ENCODE measurements around the gene PKNOX1.
"Not testable (repeated sequence)": the region's sequence is repeated elsewhere in the genome, so short reads cannot be mapped to it uniquely, and the experiment has no call there.

PKNOX1 gene

DNA sequence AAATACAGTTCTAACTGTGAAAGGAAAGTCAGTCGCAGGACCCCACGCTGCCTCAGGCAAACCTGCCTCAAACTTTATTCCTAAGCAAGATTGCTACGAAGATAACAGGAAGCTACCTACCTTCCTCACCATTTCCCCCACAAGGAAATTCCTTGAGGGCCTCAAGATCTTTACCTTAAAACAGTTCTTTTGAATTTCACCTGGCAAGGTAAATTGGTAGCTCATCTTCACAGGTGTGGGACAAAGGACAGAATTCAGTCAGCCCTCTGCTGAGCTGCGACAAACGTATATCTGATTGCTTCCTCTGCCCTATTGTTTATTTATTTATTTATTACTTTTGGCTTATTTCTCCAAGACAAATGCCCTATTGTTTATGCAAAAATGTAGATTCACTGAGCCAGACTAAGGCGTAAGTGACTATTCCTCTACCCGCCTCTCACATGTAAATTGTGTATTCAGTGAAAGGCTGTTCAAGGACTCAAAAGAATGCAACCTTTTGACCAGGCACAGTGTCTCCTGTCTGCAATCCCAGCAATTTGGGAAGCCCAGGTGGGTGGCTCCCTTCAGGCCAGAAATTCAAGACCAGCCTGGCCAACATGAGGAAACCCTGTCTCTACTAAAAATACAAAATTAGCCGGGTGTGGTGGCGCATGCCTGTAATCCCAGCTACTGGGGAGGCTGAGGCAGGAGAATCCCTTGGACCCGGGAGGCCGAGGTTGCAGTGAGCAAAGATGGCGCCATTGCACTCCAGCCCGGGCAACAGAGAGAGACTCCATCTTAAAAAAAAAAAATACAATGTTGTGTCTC, 17.3 kb upstream of the PKNOX1 start:
- DNase-seq: no peak

DNA sequence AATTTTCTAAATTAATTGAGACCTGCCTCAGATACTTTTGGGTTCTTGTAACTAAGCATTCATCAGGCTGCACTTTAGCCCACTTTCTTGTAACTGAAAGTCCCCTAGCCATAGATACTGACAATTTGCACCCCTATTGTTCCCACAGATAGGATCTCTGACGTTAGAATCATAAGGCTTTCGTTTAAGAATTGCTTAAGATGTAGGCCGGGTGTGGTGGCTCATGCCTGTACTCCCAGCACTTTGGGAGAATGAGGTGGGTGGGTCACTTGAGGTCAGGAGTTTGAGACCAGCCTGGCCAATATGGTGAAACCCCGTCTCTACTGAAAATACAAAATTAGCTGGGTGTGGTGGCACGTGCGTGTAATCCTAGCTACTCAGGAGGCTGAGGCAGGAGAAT, 16.2 kb upstream of the PKNOX1 start:
- not testable (repeated sequence) for DNase-seq

DNA sequence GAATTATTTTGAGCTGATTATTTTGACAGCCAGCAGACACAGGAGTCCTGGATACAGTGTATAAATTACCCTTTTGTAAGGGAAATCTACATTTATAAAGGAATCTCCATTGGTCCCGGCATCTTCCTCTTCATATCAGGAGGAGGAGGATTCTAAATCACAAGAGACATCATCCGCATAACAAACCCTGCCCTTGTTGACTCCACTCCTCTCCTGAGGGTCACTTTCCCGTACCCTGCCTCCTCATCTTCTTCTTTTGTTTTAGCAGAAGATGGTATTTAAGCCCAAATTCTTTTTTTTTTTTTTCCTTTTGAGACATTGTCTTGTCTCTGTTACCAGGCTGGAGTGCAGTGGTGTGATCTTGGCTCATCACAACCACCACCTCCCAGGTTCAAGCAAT, 14.6 kb upstream of the PKNOX1 start:
- no peak for DNase-seq

DNA sequence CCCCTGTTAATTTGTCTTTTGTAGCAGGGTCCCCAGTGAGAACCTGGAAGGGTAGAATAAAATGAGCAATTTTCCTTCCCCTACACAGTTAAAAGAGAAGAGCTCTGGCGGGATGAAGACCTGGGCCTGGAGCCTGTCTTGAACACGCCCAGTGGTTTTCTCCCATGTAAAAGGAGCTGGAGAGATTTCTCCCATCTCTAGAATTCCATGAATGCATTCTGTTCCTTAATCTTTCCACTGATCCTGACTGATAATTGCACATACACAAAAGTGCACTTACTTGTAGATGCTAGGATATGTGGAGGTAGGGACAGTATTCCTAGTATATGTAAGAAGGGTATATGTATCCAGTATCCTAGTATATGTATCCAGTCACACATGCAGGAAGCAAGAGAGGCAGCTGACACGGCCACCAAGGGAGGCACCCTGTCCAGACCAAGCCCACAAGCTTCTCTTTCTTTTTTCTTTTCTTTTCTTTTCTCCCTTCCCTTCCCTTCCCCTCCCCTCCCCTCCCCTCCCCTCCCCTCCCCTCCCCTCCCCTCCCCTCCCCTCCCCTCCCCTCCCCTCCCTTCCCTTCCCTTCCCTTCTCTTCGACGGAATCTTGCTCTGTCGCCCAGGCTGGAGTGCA, 11.9 kb upstream of the PKNOX1 start:
- no peak for DNase-seq

DNA sequence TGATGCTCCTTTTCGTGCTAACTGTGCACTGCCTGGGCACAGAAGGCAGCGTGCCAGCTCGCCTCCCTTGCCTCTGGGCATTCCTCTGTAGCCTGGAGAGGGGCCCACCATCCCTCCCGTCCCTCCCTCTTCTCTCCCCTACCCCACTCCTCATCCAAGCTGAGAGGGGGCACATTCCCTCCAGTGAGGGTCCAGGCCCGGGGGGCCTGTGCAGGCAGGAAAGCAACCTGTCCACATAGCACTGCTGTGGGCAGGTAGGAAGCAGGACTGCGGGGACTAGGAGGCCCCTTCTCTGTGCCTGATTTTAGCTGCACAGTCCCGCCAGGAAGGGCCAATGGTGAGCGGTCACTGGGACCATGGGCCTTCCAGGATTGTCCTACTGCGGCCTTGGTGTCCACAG, 10.3 kb upstream of the PKNOX1 start:
- DNase-seq: no peak

DNA sequence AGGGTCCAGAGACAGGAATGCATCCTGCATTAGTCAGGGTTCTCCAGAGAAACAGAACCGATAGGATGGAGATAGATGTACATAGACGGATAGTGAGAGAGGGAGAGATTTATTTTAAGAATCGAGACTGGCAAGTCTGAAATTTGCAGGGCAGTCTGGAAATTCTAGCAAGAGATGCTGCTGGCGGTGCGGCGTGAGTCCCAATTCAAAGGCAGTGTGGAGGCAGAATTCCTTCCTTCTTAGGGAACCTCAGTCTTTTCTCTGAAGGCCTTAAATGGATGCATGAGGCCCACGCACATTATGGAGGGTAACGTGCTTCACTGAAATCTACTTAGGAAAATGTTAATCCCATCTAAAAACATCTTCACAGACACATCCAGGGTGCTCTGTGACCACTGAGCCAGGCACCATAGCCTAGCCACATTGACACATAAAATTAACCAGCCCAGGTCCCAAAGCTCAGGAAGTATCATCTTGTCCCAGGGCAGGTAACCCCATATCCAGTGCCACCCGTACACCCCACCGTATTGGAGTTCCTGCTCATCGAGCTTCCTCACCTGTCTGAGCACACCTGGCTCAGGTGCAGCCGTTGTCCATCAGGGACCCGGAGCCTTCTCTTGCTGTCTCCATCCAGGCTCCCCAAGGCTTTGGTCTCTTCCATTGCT, 9.7 kb upstream of the PKNOX1 start:
- DNase-seq: no peak

DNA sequence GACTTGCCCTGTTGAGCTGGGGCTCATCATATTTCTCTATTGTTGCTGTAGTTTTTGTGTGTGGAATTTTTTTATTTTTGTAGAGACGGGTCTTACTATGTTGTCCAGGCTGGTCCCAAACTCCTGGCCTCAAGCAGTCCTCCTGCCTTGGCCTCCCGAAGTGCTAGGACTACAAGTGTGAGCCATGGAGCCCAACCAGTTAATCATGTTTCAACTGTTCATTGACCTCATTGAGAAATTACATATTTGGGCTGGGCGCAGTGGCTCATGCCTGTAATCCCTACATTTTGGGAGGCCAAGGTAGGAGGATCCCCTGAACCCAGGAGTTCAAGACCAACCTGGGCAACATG, 9.2 kb upstream of the PKNOX1 start:
- DNase-seq: no peak

DNA sequence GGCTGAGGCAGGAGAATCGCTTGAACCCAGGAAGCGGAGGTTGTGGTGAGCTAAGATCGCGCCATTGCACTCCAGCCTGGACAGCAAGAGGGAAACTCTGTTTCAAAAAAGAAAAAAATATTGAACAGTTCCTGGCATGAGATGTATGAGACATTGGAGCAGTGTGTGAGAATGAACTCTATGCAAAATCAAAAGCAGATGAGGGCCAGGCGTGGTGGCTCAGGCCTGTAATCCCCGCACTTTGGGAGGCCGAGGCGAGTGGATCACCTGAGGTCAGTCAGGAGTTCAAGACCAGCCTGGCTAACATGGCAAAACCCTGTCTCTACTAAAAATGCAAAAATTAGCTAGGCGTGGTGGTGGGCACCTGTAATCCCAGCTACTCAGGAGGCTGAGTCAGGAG, 6.7 kb upstream of the PKNOX1 start:
- not testable (repeated sequence) for DNase-seq

DNA sequence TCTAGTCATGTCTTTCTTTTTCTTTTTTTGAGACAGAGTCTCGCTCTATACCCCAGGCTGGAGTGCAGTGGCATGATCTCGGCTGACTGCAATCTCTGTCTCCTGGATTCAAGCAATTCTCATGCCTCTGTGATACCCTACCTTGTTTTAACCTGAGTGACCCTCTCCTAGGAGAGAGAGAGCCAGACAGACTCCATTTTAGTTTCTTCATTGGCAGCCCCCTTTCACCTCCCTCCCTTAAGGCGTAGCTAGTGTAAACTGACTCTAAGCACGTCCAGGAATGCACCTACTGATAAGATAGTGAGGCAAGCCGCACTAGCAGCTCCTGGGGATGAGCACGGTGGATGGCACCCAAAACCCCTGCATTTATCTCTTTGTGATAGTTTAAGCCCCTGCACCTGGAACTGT, 5.2 kb upstream of the PKNOX1 start:
- no peak for DNase-seq

DNA sequence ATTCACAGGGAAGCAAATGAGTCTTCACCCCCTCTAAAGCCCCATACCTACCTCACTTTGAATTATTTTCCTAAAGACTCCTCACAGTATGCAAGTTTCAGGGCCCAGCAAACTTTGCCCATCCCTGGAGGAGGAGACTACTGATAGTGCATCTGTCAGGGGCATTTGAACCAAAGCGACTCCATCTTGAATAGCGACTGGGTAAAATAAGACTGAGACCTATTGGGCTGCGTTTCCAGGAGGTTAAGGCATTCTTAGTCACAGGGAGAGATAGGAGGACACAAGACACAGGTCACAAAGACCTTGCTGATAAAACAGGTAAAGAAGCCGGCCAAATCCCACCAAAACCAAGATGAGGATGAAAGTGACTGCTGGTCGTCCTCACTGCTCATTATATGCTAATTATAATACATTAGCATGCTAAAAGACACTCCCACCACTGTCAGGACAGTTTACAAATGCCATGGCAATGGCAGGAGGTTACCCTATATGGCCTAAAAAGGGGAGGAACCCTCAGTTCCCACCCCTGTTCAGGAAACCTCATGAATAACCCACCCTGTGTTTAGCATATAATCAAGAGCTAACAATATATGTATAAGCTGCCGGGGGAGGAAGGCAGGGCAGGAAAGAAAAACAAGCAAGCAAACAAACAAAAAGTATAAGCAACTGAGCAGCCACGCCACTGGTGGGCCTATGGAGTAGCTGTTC, 3.3 kb upstream of the PKNOX1 start:
- no peak for DNase-seq

DNA sequence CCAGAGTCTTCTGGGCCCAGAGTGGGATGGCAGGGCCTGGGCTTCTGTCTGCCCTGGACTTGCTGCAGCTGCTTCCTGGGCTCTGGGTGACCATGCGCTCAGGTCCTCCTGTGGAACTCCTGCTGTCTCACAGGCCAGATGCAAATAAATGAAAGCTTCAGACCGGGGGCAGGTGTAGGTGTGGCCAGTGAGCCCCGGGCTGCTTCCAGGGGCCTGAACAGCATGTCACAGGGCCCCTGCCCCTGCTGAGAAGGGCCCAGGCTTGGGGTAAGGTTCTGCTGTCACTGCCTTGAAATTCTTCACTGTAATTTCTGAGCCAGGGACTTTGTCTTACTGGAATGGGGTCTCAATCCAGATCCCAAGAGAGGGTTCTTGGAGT, 2.5 kb upstream of the PKNOX1 start:
- no peak for DNase-seq

DNA sequence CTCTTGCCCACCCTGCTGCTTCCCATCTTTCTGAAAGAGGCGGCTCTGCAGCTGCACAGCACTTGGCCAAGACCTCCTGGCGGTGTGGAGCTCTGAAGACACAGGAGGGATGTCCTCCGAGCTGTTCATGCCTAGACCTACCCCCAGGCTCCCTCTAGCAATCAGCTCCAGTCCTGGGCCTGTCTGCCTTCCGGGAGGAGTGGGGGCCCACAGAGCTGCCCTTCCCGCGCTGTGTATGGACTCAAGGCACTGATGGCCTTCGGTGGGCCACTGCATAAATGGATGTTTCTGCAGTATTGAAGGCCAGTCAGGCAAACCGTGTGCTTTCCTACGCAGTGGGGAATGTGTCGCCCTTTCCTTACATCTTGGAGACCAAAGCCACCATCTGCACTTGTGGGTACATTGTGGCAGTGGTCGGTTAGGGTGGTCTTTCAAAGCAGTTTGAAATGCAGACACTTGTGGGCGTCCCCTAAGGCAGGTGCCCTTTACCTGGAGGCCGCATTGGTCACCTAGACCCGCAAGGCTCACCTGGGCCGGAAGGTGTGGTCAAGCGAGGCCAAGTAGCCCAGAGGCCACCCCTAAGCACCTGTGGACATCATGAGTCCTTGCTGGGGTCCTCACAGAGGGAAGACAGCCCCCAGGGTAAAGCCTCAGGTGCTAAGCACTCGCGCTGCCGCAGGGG, 912 bp upstream of the PKNOX1 start:
- no peak for DNase-seq

DNA sequence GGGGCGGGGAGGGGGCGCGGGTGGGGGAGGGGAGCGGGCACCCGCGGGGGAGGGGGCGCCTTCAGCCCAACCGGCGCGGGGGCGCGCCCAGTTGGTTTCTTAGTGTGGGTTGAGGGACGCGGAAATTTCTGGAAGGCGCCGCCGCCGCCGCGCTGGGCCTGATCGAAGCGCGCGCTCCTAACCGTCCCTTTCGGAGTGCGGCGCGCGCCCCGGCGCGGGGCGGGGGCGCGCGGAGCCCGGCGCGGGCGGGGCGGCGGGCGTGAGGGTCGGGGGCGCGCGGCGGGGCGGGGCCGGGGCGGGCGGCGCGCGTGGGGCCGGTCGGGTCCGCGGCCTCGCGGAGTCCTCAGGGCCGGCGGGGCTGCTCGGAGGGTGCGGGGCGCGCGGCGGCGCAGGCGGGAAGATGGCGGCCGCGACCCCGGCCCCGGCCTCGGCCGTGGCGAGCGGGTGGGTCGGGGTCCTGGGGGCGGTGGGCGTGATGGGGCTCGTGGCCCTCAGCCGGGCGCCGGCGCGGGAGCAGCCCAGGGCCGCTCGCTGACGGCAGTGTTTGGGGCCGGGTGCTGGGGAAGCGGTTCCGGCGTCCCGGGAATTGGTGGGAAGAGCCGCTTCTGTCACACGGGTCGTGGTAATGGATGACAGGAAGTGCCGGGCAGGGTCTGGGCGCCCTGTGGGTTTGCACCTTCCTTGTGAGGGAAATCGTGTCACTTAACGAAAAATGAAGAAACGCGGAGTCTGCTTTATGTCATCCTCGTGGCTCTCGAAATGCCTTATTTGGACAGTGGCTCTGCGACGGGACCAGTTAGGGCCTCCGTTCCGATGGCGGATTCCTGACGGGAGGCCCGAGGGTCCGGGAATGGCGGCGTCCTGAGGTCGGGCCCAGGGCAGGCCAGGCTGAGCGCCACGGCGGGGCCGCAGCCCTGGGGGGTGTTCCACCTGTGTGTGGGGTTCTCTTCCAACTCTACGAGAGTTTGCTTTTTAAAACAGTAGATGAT, 764 bp downstream of the PKNOX1 start:
- DNase-seq: peak; percentile 40

DNA sequence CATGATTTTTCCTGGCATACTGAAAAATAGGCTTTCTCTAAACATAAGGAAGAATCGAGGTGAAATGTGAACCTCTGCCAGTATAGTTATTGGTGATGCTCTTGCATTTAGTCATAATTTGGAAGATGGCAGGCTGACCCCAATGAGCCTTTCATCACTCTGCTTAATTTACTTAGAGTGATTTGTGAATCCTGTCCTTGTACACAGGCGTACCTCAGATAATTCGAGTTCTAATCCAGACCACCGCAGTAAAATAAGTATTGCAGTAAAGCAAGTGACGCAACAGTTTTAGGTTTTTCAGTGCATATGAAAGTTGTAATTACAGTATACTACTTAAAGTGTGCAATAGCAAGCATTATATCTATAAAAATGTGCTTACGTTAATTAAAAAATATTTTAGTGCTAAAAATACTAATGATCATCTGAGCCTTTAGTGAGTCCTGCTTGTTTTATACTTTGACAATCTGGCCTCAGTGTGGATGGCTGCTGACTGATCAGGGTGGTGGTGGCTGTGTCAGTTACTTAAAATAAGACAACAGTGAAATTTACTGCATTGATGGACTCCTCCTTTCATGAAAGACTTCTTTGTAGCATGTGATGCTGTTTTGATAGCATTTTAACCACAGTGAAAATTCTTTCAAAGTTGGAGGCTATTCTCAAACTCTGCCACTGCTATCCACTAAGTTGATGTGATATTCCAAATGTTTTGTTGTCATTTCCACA, 1.7 kb downstream of the PKNOX1 start:
- peak; percentile 10 for DNase-seq

DNA sequence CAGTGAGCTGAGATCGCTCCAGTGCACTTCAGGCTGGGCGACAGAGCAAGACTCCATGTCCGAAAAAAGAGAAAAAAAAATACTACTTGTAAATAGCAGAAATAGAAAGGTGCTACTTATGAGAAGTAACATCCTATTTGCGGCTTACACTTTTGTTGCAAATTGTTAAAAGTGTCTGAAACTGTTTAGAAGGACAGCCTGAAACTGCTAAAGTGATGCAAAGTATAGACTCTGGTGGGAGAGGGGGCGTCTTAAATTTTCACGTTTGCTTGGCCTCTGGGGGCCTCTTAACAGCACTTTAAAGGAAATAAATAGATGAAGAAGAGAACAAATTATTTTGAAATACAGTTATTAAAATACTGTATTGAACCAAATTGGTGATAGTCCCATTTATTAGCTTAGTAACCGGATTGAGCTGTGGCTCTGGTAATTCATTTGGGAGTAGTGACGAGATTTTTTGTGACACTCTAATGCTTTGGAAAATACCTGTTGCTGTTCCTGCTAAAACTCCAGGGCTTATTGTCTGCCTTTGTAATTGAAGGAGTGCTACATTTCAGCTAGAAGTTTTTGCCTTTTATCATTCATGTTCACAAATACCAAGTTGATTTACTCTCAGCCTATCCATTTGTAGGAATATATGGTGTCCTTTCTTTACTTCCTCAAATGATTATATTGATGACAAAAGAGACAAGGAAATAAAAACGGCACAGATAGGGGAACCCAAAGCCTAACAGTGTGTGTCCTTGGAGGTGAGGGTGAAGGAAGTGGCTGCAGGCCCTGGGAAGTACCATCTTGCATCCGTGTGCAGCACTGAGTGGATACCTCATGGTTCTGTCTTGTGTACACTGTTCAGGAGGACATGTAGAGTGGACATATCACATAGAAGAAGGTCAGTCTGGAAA, 6.2 kb downstream of the PKNOX1 start:
- no peak for DNase-seq

DNA sequence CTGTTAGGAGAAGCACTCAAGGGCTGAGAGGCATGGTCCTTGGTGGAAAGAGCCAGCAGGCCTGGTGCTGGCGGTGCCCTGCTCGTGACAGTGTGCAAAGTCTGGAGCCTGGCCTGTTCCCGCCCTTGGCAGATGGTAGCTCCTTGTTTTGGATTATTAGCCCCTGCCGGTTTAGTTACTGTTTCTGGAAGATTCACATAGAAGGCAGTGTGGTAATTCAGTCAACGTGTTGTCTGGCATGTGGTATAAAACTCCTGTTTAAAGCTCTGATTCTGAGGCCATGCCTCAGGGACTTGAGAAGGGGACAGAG, 6.8 kb downstream of the PKNOX1 start:
- peak; percentile 73 for DNase-seq

DNA sequence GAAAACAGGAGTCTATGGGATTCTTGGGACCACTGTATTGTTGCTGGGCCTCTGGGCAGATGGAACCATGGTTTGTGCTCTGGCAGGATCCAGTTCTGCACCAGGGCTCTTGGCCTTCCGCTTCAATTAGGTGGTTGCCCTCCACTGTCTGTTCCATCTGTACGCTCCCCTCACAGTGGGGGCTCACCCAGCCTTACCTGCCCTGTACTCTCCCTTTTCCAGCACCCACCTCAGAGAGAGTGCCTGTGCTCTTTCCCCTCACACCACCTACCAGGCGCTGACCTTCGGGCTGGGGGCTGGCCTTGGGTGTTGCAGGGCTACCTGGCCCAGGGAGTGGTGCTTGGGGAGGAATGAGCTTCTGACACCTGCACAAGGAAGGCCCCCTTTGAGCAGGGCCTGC, 7.5 kb downstream of the PKNOX1 start:
- no peak for DNase-seq

DNA sequence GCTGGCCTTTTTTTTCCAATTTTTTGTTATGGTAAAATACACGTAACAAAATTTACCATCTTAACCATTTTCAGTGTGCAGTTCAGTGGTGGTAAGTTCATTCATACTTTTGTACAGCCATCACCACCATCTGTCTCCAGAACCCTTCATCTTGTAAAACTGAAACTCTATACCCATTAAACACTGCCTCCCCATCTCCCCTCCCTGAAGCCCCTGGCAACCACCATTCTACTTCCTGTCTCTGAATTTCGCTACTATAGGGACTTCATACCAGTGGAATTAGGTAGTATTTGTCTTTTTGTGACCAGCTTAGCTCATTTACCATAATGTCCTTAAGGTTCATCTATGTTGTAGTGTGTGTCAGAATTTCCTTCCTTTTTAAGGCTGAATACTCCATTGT, 8.7 kb downstream of the PKNOX1 start:
- no peak for DNase-seq

DNA sequence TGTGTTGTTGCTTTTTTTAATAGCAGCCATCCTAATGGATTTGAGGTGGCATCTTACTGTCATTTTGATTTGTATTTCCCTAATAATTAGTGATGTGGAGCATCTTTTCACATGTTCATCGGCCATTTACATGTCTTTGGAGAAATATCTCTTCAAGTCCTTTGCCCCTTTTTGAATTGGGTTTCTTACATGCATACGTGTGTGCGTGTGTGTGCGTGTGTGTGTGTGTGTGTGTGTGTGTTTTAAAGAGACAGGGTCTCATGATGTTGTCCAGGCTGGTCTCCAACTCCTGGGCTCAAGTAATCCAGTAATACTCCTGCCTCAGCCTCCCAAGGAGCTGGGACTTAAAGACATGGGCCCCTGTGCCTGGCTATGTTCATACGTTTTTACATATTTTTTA, 9.5 kb downstream of the PKNOX1 start:
- DNase-seq: no peak

DNA sequence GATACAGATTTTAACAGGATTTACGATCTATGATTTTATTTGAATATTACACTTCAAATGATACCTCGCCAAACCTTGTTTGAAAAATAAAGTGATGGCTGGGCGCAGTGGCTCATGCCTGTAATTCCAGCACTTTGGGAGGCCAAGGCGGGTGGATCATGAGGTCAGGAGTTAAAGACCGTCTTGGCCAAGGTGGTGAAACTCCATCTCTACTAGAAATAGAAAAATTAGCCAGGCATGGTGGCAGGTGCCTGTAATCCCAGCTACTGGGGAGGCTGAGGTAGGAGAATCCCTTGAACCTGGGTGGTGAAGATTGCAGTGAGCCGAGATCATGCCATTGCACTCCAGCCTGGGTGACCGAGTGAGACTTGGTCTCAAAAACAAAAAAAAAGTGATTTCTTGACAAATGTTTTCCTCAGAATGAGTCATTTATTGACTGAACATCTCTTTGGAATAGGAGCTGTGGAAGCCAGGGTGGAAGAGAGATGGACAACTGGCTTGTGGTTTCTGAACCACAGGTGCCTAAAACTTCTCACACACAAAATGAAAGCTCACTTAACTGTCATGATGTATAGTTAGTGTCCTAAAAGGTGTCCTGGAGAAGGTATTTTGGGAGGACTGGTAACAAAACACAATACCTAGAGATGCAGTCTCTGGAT, 11.9 kb downstream of the PKNOX1 start:
- DNase-seq: no peak
